H1 (cell line): ENCODE results near the gene RAN. TPM values are rescaled to one million over a fixed set of nuclear protein-coding genes. Genes with fewer than 3 reads are reported as not detected.

ENCODE experiments used
- CTCF ChIA-PET: fragments of 300-600 bp; sonication (Branson Sonifier 250); formaldehyde crosslinking; loops from one replicate; lab custom pipeline; 2021; ENCODE audit not compliant: partially characterized antibody; lab: Charles Lee
- POLR2A ChIA-PET: fragments of 300-600 bp; sonication (Branson Sonifier 250); formaldehyde crosslinking; loops from one replicate; lab custom pipeline; 2021; ENCODE audit warnings: inconsistent platforms; ENCODE audit not compliant: partially characterized antibody; lab: Charles Lee
- DNase-seq, 2 experiments: peaks; one replicate each; pipeline versions ENCODE4 v3.0.0 to v3.0.0-alpha.2; 2010 to 2022; ENCODE audit warnings: low spot score in 2 of 2, low read depth in 1 of 2, mixed read lengths in 1 of 2
- FAIRE-seq: peaks from 2 replicates; lab custom pipeline; 2011; peaks lifted over from hg19 to GRCh38; lab: Jason Lieb, UNC
- H2AFZ ChIP-seq: 2 replicates; pipeline ENCODE4 v1.8.1; 2012; ENCODE audit warnings: low read length, inconsistent platforms
- H2AK5ac ChIP-seq: 2 replicates; pipeline ENCODE4 v1.6.1; 2013; ENCODE audit warnings: low read depth, low read length
- H2BK120ac ChIP-seq: replicated peaks from 2 replicates; pipeline ENCODE3; 2013; ENCODE audit warnings: low read depth, low read length, inconsistent platforms
- H2BK12ac ChIP-seq: 2 replicates; pipeline ENCODE4 v1.6.1; 2013; ENCODE audit warnings: low read depth, low read length
- H2BK15ac ChIP-seq: 2 replicates; pipeline ENCODE4 v1.6.1; 2013; ENCODE audit warnings: low read length
- H2BK20ac ChIP-seq: 2 replicates; pipeline ENCODE4 v1.6.1; 2013; ENCODE audit warnings: low read length
- H2BK5ac ChIP-seq: 2 replicates; pipeline ENCODE4 v1.6.1; 2013; ENCODE audit warnings: low read depth, low read length
- H3K14ac ChIP-seq: 2 replicates; pipeline ENCODE4 v1.6.1; 2013; ENCODE audit warnings: inconsistent platforms; ENCODE audit not compliant: insufficient read length
- H3K18ac ChIP-seq: 2 replicates; pipeline ENCODE4 v1.6.1; 2013; ENCODE audit warnings: low read length; ENCODE audit errors: extremely low read depth
- H3K23ac ChIP-seq: 2 replicates; pipeline ENCODE4 v1.6.1; 2013; ENCODE audit warnings: inconsistent platforms; ENCODE audit not compliant: insufficient read length
- H3K23me2 ChIP-seq: 2 replicates; pipeline ENCODE4 v1.6.1; 2013; ENCODE audit warnings: low read depth, low read length
- H3K27ac ChIP-seq: 2 replicates; pipeline ENCODE4 v1.6.1; 2011; ENCODE audit warnings: low read depth, low read length, inconsistent platforms
- H3K27me3 ChIP-seq, 4 experiments: replicated peaks in 1 of 4; 1 replicate in 1 of 4; 2 replicates in 3 of 4; pipeline versions ENCODE4 v1.6.1 to v1.8.1; 2011 to 2013; ENCODE audit warnings: low read length in 3 of 4, mild to moderate bottlenecking in 3 of 4, inconsistent platforms in 2 of 4, mixed read lengths in 2 of 4, moderate library complexity in 1 of 4; ENCODE audit not compliant: control insufficient read depth in 3 of 4, insufficient read depth in 3 of 4; ENCODE audit errors: extremely low read depth in 1 of 4
- H3K36me3 ChIP-seq, 4 experiments: 2 replicates each; pipeline versions ENCODE4 v1.6.1 to v1.8.1; 2011 to 2013; ENCODE audit warnings: mild to moderate bottlenecking in 4 of 4, low read length in 3 of 4, moderate library complexity in 2 of 4, control low read depth in 1 of 4, inconsistent platforms in 1 of 4; ENCODE audit not compliant: insufficient read depth in 4 of 4, control insufficient read depth in 2 of 4
- H3K4ac ChIP-seq: replicated peaks from 2 replicates; pipeline ENCODE3; 2013; ENCODE audit warnings: low read length, low read depth, mixed read lengths, inconsistent platforms; ENCODE audit not compliant: insufficient read length
- H3K4me1 ChIP-seq, 4 experiments: replicated peaks in 1 of 4; 1 replicate in 1 of 4; 2 replicates in 3 of 4; pipeline versions ENCODE4 v1.6.1 to v1.8.1; 2011 to 2013; ENCODE audit warnings: low read length in 3 of 4, inconsistent platforms in 2 of 4, mixed read lengths in 1 of 4; ENCODE audit not compliant: insufficient read depth in 4 of 4, control insufficient read depth in 3 of 4
- H3K4me2 ChIP-seq, 2 experiments: 2 replicates each; pipeline versions ENCODE4 v1.6.1 to v1.8.1; 2011 to 2013; ENCODE audit warnings: low read depth in 2 of 2, low read length in 2 of 2, control low read depth in 1 of 2, inconsistent platforms in 1 of 2, mild to moderate bottlenecking in 1 of 2; ENCODE audit not compliant: insufficient read depth in 1 of 2
- H3K4me3 ChIP-seq, 4 experiments: fragments of 200-600, 300-600 bp in 1 of 4; sonication (generic), shearing (Covaris generic), sonication (Bioruptor Twin) in 1 of 4; 2 replicates each; pipeline versions ENCODE4 v1.5.1 to v1.8.1; 2011 to 2016; ENCODE audit warnings: low read length in 4 of 4, low read depth in 3 of 4, control low read depth in 2 of 4, inconsistent platforms in 2 of 4, mild to moderate bottlenecking in 2 of 4, mixed read lengths in 1 of 4, moderate library complexity in 1 of 4; ENCODE audit not compliant: insufficient read depth in 2 of 4; ENCODE audit errors: extremely low read depth in 1 of 4
- H3K56ac ChIP-seq: replicated peaks from 2 replicates; pipeline ENCODE3; 2013; ENCODE audit warnings: low read depth, mild to moderate bottlenecking, mixed read lengths, low read length, inconsistent platforms; ENCODE audit not compliant: insufficient read length
- H3K79me1 ChIP-seq: 2 replicates; pipeline ENCODE4 v1.6.1; 2013; ENCODE audit warnings: low read depth, low read length, control low read depth
- H3K79me2 ChIP-seq, 2 experiments: 2 replicates each; pipeline versions ENCODE4 v1.6.1 to v1.8.1; 2012 to 2013; ENCODE audit warnings: low read length in 2 of 2, mild to moderate bottlenecking in 2 of 2, inconsistent platforms in 1 of 2; ENCODE audit not compliant: insufficient read depth in 2 of 2, control insufficient read depth in 1 of 2
- H3K9ac ChIP-seq, 4 experiments: replicated peaks in 1 of 4; 1 replicate in 1 of 4; 2 replicates in 3 of 4; pipeline versions ENCODE4 v1.6.1 to v1.8.1; 2011 to 2013; ENCODE audit warnings: low read depth in 3 of 4, low read length in 3 of 4, control low read depth in 2 of 4, mild to moderate bottlenecking in 2 of 4, moderate library complexity in 2 of 4, inconsistent platforms in 1 of 4; ENCODE audit errors: extremely low read depth in 1 of 4
- H3K9me3 ChIP-seq, 2 experiments: 2 replicates each; pipeline versions ENCODE4 v1.6.1 to v1.8.1; 2012 to 2013; ENCODE audit warnings: mild to moderate bottlenecking in 2 of 2, moderate library complexity in 2 of 2, control low read depth in 1 of 2, inconsistent platforms in 1 of 2, low read depth in 1 of 2, low read length in 1 of 2, mixed read lengths in 1 of 2; ENCODE audit not compliant: insufficient read depth in 2 of 2
- H4K20me1 ChIP-seq, 2 experiments: replicated peaks in 1 of 2; 2 replicates each; pipeline versions ENCODE3 to v1.8.1; 2011 to 2013; ENCODE audit warnings: inconsistent platforms in 2 of 2, low read length in 2 of 2, mild to moderate bottlenecking in 1 of 2; ENCODE audit not compliant: insufficient read depth in 2 of 2, control insufficient read depth in 1 of 2
- H4K5ac ChIP-seq: 2 replicates; pipeline ENCODE4 v1.6.1; 2013; ENCODE audit warnings: low read length, low read depth, mixed read lengths, inconsistent platforms; ENCODE audit not compliant: insufficient read length
- H4K8ac ChIP-seq: 2 replicates; pipeline ENCODE4 v1.8.0; 2013; ENCODE audit warnings: mild to moderate bottlenecking, moderate library complexity, low read length, inconsistent platforms; ENCODE audit not compliant: insufficient read depth; ENCODE audit errors: extremely low read depth
- H4K91ac ChIP-seq: replicated peaks from 2 replicates; pipeline ENCODE3; 2013; ENCODE audit warnings: low read length, mixed read lengths, inconsistent platforms; ENCODE audit not compliant: insufficient read length
- CREB1 ChIP-seq: IDR thresholded peaks from 2 replicates; pipeline ENCODE4 v1.6.1; 2012; ENCODE audit warnings: inconsistent platforms
- CTBP2 ChIP-seq: IDR thresholded peaks from 2 replicates; pipeline ENCODE4 v1.7.0; 2011; ENCODE audit warnings: borderline replicate concordance, mild to moderate bottlenecking, moderate library complexity, mixed read lengths, low read length; ENCODE audit not compliant: insufficient read depth, insufficient read length
- HDAC6 ChIP-seq: IDR thresholded peaks from one replicate; pipeline ENCODE4 v1.7.1; 2012; ENCODE audit warnings: low read depth, mild to moderate bottlenecking, inconsistent platforms, low read length, moderate library complexity
- JUN ChIP-seq: IDR thresholded peaks from 2 replicates; pipeline ENCODE4 v1.6.1; 2011; ENCODE audit warnings: low read depth, mild to moderate bottlenecking, improper control_type of control experiment, low read length
- KDM1A ChIP-seq: fragments of 200-600, 300-600 bp; sonication (generic); IDR thresholded peaks from 2 replicates; pipeline ENCODE4 v1.7.1; 2016; ENCODE audit warnings: mild to moderate bottlenecking, low read length, borderline replicate concordance
- RNF2 ChIP-seq: fragments of 200-900, 300-1000 bp; sonication (generic); IDR thresholded peaks from 2 replicates; pipeline ENCODE4 v1.7.1; 2016; ENCODE audit warnings: borderline replicate concordance, low read depth, mild to moderate bottlenecking, antibody characterized with exemption, low read length; ENCODE audit not compliant: poor library complexity, severe bottlenecking; ENCODE audit errors: missing control alignments
- SAP30 ChIP-seq: fragments of 300-600 bp; sonication (generic); IDR thresholded peaks from 2 replicates; pipeline ENCODE4 v1.7.1; 2012; ENCODE audit warnings: low read length, moderate library complexity, mild to moderate bottlenecking, inconsistent platforms; ENCODE audit not compliant: insufficient read depth, insufficient replicate concordance
- SIN3A ChIP-seq, 2 experiments: IDR thresholded peaks in 1 of 2; conservative IDR thresholded peaks in 1 of 2; 2 replicates each; pipeline ENCODE4 v1.6.1; 2011 to 2012; ENCODE audit warnings: low read length in 2 of 2, improper control_type of control experiment in 1 of 2, low read depth in 1 of 2, mild to moderate bottlenecking in 1 of 2
- SUZ12 ChIP-seq: fragments of 200-600 bp; sonication (generic); IDR thresholded peaks from 2 replicates; pipeline ENCODE4 v1.6.1; 2012; ENCODE audit warnings: mild to moderate bottlenecking, inconsistent platforms, low read length, moderate library complexity, mixed read lengths
- TEAD4 ChIP-seq: IDR thresholded peaks from 2 replicates; pipeline ENCODE4 v1.6.1; 2012; ENCODE audit warnings: low read depth, low read length, inconsistent platforms, mixed read lengths
- YY1 ChIP-seq: IDR thresholded peaks from 2 replicates; pipeline ENCODE4 v1.6.1; 2011; ENCODE audit warnings: low read depth, mild to moderate bottlenecking, low read length
- WGBS, 2 experiments: shearing (Covaris generic) in 1 of 2; methylation state at CpG; one replicate each; pipeline versions ENCODE4 v1.1.6 to v1.1.7; 2013 to 2015; ENCODE audit warnings: low lambda C conversion rate in 2 of 2, mixed read lengths in 2 of 2, inconsistent platforms in 1 of 2, low coverage in 1 of 2, missing lambda C conversion rate in 1 of 2; ENCODE audit not compliant: insufficient replicate concordance in 2 of 2, insufficient coverage in 1 of 2, insufficient read length in 1 of 2; ENCODE audit errors: extremely low coverage in 1 of 2, missing lambda C conversion rate in 1 of 2; 5-methylcytosine and 5-hydroxymethylcytosine counted together
- polyA plus RNA-seq, 7 experiments: library from polyadenylated mRNA; depleted of rRNA in 3 of 7; stranded (reverse) in 5 of 7; unstranded in 2 of 7; fragments of >200 nt in 5 of 7; fragments of 200-250 nt in 2 of 7; gene quantifications; 1 replicate in 5 of 7; 2 replicates in 1 of 7; 4 replicates in 1 of 7; pipeline versions ENCODE4 v1.2.1 to v1.2.3, GENCODE V29; 2011 to 2013; ENCODE audit warnings: missing spikeins in 2 of 7, mixed read lengths in 2 of 7
- total RNA-seq: library from RNA; stranded (reverse); fragmentation: NEBNext Ultra II Directional; extraction: Animal tissue kit (Norgen Biotek cat#: 25700); gene quantifications from 2 replicates; pipeline ENCODE4 v1.2.1, GENCODE V29; 2021

Gene RAN
- total and polyA plus RNA-seq, 2 of the 8 experiments (the other 6 are each of a cell fraction or from before 2014, with no cell fraction given) = 2,064 to 2,203 TPM

DNA sequence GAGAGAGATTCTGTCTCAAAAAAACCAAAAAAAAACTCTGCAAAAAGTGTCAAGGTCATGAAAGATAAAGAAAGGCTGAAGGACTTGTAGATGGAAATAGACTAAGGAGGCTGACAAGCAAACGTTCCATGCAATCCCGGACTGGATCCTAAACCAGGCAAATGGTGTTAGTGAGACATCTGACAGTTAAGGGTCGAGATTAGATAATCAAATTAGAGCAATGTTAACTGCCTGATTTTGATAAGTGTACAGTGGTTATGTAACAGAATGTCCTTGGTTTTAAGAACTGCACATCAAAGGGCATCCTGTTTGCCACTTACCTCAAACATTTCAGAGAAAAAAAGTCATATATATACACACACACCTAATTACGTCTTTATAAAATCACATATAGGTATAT is 3.5 kb upstream of the RAN start:
- Histone ChIP-seq H2BK120ac (no peak overlapping the region), H3K18ac (no peak overlapping the region), H3K9ac (no peak overlapping the region), H3K9me3 (no peaks in the 10 kb centered on the region), H3K27me3 (no peaks in the 10 kb centered on the region), H4K5ac (no peak overlapping the region), H3K4me3 (no peak overlapping the region), H3K79me1 (no peaks in the 10 kb centered on the region), H4K20me1 (no peaks in the 10 kb centered on the region), H2BK12ac (no peak overlapping the region), H2AFZ (no peak overlapping the region), H3K27ac (no peak overlapping the region), H3K79me2 (peaks cover 6 to 11% of the 10 kb centered on the region in 2 experiments), H3K36me3 (peaks cover 7 to 9% (median 8%) of the 10 kb centered on the region in 4 experiments; a peak in 7 of 8 replicates), H2BK15ac (no peak overlapping the region), H3K14ac (no peak overlapping the region), H3K56ac (no peak overlapping the region), H3K23ac (no peak overlapping the region), H3K4me2 (no peak overlapping the region), H4K91ac (no peak overlapping the region), H2AK5ac (no peak overlapping the region), H2BK20ac (no peak overlapping the region), H4K8ac (no peak overlapping the region), H3K4ac (no peak overlapping the region), H2BK5ac (no peak overlapping the region), H3K23me2 (peaks cover 4% of the 10 kb centered on the region; the same call in 1 of the 2 replicates), H3K4me1 (peaks cover 0 to 2% (median under 1%) of the 10 kb centered on the region in 4 experiments; a peak in 4 of 7 replicates)
- ChIA-PET CTCF (interaction anchor here (0.7 to 2.9 kb wide), 4 partner anchors 10 to 1699 kb away, joined by 3 to 30 read pairs (median 16); no protein-coding TSS in a partner anchor), POLR2A (interaction anchor here (1.4 to 3.4 kb wide), 4 partner anchors 10 to 24 kb away, joined by 3 to 33 read pairs (median 12); no protein-coding TSS in a partner anchor)
- FAIRE-seq (no peak), DNase-seq (no peak)
- 67% methylated on average over 4 of the region's 4 CpGs; no CpG with 5 or more reads in 1 of the 2 experiments for WGBS, 2 experiments
- TF ChIP-seq YY1 (no peak), CREB1 (no peak), KDM1A (no peak), TEAD4 (no peak), RNF2 (no peak), JUN (no peak), CTBP2 (no peak), HDAC6 (no peak), SAP30 (no peak), SIN3A (conservative IDR thresholded peaks at IDR 0.05 in 1 of 2, IDR thresholded peaks at IDR 0.05 in 1 of 2; ENCODE audit: low read depth in 1 of 2, low read length in 2 of 2) (no peak), SUZ12 (no peak)
